HG03280 (cell line): ENCODE measurements around the gene SERPINA12.
A peak's percentile ranks its signal among the peaks of the same experiment; 100 is the strongest.
"Not testable (repeated sequence)": the region's sequence is repeated elsewhere in the genome, so short reads cannot be mapped to it uniquely, and the experiment has no call there.

Experiments used
- ATAC-seq: cut with Tn5 transposase; IDR thresholded peaks from one replicate; pipeline ENCODE4 v1.9.1; 2021; ENCODE audit warnings: mild to moderate bottlenecking, moderate library complexity; ENCODE audit not compliant: unreplicated experiment

SERPINA12 gene

DNA sequence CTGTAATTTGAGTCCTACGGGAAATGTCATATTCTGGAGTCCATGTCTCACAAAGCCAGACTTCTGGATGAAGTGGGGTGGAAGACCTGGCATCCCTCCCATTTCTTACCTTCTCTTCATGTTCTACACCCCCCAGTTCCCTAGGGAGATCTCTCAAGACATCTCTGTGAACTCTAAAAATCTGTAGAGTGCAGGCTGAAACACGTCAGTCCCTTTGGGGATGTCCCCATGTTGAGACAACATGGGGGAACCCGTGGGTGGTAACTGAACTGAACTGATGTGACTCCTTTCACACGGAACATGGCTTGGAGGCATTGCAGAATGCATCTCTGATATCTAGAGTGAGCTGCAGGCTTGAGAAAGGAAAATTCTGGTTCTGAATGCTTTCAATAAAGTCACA, 15.2 kb downstream of the SERPINA12 start:
- peak; percentile 52 for ATAC-seq

DNA sequence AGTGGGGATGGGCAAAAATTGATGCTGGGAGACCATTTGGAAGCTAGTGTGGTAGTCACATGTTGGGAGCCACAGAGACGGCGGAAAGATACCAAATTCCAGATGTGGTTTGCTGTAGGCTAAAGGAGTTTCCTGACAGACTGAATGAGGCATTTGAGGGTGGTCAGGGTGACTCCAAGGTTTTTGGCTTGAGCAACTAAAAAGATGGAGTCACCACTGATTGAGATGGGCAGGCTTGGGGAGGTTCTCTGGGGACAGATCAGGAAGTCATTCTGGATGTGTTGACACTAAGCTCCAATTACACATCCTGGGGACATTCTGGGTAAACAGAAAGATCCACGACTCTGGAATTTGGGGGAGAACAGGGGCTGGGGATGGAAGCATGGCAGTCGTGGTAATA, 17.8 kb downstream of the SERPINA12 start:
- no peak for ATAC-seq

DNA sequence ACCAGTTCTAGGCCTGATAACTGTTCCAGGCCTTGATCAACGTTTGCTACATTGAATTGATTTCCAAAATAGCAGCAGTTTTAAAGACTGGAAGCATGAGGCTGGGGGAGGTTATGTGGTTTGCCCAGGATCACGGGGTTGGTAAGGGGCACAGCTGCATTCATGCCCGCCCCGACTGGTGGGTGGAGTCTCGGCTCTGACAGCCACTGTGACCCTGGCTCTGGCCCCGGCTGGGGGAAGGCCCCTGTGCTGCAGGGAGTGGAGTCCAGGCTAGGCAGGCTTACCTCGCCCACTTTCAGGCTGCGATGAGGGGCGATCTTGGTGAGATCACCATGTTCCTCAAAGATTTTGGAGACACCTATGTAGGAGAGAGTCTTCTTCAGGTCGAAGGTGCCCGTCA, 19.9 kb downstream of the SERPINA12 start:
- no peak for ATAC-seq

DNA sequence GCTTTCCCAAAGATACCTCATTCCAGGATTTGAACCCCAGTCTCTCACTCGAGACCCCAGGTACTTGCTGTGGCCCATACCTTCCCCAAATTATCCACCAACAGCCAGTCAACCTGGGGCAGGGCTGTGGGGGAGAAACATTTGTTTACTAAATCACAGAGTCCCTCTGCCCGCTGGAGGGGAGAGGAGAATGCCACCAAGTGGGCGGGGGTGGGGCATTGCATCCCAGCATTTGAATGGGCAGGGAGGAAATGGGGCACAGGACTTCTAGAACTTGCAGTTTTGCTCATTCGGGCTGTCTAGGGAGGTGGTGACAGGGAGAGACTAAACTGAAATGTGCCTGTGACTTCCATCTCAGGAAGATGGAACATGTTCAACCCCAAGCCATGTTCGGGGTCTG, 22.4 kb downstream of the SERPINA12 start:
- no peak for ATAC-seq

DNA sequence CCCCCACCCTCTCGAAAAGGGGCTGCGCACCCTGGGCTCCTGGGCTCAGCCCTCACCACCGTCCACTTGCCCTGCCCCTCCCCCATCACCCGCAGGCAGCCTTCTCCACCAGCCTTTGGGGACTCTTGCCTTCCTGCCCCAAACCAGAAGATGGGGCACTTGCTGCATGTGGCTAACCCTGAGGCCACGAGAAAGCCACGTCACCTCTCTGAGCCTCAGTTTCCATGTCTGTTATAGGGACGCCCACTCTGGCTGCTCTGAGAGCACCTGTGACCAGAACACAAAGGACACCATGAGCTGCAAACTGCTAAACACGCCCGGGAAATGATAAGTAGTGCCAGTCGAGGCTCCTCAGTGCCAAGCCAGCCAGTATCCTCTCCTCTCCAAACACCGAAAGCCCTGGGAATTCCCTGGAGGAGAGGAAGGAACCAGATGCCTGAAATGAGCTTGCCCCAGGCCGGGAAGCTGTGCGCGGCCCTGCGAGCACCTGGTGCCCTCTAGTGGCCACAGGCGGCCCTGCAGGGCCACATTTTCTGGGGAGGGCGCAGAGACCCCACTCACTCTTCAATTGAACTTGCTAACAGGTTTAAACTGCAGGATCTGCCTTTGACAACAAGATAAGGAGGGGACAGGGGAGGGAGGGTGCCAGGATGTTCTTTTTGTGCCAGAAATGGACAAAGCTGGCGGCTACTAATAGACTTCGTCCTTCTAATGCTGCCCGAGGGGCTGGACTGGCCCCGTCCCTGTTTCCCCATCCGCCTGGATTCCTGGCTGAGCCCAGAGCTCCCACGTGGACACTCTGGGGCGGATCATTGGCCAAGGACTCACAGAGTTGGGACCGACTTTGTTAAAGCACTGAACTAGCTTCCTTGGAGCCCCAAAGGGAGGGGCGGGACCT, 23.1 kb downstream of the SERPINA12 start:
- ATAC-seq: no peak

DNA sequence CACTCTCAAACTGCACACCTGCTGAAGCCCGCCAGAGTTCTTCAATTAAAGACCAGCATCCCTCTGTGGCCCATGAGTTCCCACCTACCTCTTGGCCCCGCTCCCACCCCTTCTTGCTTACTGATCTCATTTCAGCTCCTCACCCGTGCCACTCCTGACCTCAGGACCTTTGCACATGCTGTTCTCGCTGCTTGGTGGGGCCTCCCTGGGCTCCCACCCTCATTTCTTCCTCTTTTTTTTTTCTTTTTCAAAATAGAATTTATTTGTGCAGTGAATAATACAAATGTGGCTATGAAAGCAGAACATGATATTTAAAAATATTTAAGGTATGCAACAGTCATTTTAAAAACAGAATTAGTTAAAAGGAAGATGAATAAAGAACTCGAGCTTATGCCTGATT, 24.8 kb downstream of the SERPINA12 start:
- no peak for ATAC-seq

DNA sequence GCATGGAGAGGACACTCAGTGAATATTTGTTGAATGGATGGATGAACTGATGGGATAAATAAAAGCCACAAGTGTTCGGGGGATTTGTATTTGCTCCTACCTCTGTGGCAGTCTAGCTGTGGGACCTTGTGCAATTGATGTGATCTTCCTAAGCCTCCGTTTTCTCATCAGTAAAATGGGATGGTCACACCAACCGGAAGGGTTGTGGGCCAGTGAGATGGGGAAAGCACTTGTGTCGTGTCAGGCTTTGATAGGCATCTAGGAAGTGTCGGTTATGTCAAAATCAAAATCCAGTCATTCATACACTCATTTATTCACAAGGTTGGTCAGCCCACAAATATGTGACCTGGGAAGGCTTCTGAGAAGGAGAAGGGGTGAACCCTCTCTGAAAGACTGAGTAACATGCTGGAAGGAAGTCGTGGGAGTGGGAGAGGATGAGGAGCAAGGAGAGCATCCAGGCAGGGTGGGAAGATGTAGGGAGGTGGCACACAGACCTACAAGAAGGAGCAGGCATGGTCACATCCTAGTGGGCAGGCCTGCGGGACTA, 25.5 kb downstream of the SERPINA12 start:
- no peak for ATAC-seq

DNA sequence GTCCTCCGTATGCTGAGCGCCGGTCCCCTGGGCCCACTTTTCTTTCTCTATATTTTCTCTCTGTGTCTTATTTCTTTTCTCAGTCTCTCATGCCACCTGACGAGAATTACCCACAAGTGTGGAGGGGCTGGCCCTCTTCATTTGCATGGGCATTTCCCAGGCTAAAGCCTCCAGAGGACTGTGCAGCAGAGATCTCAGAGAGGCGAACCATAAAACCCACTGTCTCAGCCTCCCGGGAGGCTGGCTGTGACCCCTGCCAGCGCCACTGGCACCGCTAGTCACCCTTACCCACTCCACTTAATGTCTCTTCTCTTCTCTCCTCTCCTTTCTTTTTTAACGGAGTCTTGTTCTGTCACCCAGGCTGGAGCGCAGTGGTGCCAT, 26.2 kb downstream of the SERPINA12 start:
- no peak for ATAC-seq

DNA sequence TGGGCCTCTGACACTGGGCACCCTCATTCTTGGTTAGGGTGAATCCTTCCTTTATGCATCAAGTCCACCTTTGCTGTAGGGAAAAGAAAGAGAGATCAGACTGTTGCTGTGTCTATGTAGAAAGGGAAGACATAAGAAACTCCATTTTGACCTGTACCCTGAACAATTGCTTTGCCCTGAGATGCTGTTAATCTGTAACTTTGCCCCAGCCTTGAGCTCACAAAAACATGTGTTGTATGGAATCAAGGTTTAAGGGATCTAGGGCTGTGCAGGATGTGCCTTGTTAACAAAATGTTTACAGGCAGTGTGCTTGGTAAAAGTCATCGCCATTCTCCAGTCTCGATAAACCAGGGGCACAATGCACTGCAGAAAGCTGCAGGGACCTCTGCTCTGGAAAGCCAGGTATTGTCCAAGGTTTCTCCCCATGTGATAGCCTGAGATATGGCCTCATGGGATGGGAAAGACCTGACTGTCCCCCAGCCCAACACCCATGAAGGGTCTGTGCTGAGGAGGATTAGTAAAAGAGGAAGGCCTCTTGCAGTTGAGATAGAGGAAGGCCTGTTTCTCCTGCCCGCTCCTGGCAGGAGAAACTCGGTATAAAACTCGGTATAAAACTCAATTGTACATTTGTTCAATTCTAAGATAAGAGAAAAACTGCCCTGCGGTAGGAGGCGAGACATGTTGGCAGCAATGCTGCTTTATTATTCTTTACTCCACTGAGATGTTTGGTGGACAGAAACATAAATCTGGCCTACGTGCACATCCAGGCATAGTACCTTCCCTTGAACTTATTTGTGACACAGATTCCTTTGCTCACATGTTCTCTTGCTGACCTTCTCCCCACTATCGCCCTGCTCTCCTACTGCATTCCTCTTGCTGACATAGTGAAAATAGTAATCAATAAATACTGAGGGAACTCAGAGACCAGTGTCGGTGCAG, 26.9 kb downstream of the SERPINA12 start:
- ATAC-seq: not testable (repeated sequence)

DNA sequence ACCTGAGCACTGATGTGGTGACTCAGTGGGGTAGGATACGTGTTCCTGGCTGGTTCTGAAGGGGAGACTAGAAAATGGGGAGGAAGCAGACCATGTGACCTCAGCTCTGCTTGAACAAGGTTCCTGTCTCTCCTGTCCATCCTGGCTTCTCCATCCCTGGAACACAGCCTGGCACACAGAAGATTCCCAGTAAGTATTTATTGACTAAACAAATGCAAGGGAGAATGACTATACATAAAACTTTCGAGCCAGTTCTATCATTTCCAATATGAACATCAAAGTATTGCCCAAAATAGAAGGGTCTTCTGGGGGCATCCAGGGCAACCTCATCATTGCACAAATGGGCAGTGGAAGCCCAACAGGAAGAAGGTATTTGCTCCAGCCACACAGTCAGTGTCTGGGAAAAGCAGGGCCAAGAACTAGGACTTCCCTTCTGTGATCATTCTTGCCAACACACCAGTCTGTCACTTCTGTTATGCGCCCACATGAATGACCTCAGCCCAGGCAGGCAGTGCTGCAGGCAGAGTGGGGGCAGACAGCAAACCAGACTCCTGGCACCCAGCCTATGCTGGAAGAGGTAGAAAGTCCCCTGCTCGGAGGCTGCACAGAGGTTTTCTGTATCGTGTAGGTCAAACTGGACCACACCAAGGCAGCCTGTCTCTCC, 27.7 kb downstream of the SERPINA12 start:
- ATAC-seq: no peak

DNA sequence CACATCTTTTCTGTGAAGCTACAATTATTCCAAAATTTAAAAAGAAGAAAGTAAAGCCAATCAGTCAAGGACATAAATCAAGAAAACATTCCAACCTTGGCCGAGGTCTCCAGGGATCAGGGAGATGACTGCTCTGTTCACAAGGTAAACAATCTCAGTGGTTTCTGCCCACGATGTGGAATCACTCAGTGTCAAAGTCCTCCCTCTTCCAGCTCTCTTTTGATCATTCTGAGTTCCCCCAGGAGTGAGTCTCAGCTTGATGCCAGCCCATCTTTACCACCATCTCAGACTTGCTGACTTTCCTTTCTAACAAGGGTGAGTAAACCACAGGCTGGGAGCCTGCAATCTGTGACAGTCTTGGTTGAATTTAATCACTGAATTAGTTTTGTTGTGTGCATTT, 28.5 kb downstream of the SERPINA12 start:
- no peak for ATAC-seq

DNA sequence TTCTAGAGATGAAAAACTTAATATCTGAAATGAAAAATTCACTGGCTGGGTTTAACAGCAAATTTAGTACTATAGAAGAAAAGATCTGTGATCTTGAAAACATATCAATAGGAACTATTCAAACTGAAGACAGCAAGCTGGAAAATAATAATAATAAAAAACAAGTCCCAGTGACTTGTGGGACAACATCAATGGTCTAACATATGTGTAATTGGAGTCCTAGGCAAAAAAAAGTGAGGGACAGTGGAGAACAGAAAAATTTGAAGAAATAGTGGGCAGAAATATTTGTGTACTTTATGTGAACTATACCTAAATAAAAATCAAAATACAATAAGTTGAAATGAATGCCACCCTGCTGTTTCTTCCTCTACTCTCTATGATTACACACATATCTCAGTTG, 30.8 kb downstream of the SERPINA12 start:
- no peak for ATAC-seq

DNA sequence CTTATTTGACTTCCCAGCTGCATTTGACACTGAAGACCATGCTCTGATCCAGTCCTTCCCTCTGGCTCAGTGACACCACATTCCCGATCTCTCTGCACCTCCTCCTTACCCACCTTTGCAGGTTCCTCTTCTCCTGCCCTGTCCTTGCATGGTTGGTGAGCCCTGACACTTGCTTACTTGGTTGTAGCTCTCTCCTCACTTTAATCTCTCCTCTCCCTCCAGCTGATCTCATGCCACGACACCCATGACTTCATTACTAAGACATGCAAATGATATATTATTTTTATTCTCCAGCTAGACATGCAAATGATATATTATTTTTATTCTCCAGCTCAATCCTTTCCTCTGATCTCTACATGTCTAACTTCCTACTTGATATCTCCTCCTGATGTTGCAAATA, 33.2 kb downstream of the SERPINA12 start, which contains the start of gene SERPINA9:
TSS of gene SERPINA9 (minus strand) at position 175 of the 400 bp plus-strand sequence. CDS start 6,357 bp downstream, outside the sequence.
- no peak for ATAC-seq

DNA sequence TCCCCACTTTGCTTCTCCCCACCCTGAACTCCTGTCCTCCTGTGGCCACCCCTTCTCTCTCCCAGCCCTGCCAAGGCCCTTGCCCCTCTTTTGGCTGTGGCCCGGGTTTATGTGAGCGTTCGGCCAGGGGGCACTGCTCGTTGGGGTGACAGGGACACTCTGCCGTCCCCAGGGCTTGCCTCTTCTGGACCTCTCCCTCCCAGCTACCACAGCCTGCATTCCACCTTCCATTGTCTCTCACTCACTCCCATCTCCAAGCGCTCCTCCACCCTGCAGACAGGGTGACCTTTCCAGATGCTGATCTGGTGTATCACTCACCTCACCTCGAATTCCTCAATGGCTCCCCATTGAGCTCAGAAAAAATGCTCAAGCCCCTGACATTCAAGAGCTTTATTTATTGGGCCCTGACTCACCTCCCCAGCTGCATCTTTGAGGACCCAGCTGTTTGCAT, 34.7 kb downstream of the SERPINA12 start:
- ATAC-seq: no peak

DNA sequence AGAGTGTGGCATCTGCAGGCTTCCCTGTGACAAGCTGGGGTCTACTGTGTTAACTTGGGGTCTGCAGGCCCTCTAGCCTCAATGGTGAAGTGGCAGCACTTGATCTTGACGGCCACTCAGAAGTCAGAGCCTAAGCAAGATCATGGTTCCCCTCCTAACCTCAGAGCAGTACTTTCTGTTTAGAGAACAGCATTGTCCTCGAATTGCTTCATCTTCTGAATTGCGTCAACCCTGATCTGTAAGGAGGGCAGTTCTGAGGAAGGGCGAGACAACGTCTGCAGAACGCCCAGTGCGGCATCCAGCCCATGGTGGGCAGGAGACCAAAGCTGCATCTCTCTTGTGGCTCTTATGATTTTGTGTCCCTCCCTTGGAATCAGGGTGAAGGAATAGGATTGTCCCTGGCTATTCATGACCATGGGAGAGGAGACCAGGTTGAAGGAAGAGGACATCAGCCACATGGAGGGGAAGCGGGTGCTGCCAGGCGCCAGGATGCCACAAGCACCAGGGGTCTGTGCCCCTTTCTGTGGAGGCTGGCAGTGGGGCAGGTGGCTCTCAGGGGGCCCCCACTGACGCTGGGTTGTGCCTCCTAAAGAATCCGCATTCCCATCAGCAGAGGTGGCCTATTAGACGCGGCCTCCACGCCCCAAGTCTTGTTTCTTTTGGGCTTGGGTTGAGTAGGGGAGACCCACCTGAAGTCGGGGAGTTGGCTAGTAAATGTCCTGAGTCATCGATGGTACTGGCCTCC, 35.4 kb downstream of the SERPINA12 start:
- no peak for ATAC-seq

DNA sequence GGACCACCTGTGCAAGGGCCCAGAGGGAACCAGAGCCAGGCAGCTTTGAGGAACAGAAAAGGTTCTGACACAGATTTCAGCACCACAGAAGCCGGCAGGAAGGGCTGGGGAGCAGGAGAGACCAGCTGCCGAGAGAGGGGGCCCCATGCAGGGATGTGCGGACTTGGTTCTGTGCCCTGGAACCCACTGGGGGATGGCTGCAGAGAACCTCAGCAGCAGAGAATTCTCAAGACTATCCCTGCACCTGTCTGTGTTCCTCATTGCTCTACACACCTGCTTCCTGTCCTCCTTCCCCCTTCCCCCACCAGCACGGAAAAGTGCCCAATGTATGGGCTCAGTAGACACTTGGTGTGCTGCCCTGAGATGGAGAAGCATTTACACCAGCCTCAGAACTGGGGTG, 36.4 kb downstream of the SERPINA12 start:
- ATAC-seq: no peak

DNA sequence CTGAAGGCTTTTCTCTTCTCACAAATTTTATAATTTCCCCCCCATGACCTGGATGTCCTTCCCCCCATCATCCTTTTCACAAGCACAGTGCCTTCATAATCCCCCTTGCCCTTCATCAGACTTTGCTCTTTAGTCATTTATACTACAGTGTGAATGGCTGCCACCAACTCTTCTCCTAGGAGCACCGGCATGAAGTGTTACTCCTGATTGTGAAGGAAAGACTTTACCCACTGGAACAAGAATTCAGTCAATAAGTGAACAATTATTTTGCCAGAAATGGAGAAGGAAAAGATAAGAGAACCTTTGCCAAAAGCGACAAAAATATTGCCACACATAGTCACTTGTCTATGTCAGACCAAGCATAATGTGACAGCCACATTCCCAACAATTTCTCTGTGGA, 38.2 kb downstream of the SERPINA12 start:
- ATAC-seq: no peak

DNA sequence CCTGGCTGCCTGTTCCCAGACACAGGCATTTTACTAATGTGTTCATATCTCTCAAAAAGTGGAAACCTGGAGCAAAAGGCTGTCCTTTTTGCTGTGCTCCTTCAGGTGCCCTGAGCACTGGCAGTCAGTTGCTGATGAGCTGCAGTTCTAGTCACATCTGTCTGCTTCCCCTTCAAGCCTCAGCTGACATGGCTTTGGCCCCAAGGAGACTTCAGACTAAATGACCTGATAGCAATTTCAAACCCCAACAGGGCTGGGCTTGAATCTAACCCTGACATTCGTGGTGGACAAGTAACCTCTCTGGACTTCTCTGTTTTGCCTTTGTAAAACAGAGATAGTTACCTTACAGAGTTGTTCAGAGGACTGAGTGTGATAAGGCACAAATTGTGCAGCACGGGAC, 39.0 kb downstream of the SERPINA12 start:
- ATAC-seq: no peak

DNA sequence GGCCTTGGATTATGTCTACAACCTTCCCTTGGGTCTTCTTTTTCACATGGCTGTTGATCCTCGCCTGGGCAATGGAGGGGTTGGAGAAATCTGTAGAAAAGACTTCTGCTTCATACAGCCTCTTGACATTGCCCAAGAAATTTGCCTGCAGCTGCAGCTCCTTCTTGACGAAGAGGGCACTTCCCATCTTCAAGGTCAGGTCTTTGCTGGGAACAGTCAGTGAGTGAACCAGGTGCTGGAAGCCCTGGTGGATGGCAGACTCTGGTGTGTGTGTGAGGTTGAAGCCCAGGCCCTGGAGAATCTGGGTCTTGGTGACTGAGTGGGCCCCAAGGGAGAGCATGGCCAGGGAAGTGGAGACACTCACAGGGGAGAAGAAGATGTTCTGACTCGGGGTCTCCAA, 40.0 kb downstream of the SERPINA12 start:
- ATAC-seq: no peak
